SK-N-SH (cell line): ENCODE data around the gene PBRM1. TPM values are rescaled to one million over a fixed set of nuclear protein-coding genes. Genes with fewer than 3 reads are reported as not detected.

ENCODE experiments used
- CTCF ChIA-PET: fragments of 300-600, 350-600 bp; formaldehyde crosslinking; extraction: SDS; loops from one replicate; lab custom pipeline; 2021; lab: Yijun Ruan, JAX
- POLR2A ChIA-PET: fragments of 350-600 bp; sonication (Branson Sonifier 250); formaldehyde crosslinking; extraction: SDS; loops from one replicate; lab custom pipeline; 2020; ENCODE audit warnings: antibody characterized with exemption, inconsistent platforms; lab: Yijun Ruan, JAX
- DNase-seq: peaks from one replicate; pipeline ENCODE4 v3.0.0; 2012
- H2AFZ ChIP-seq: fragments of 200-600 bp; sonication (generic); 2 replicates; pipeline ENCODE4 v1.8.1; 2016; ENCODE audit warnings: antibody characterized with exemption, mild to moderate bottlenecking, low read depth
- H3F3A ChIP-seq: fragments of 200-600 bp; sonication (generic); replicated peaks from 2 replicates; pipeline ENCODE3; 2016; ENCODE audit warnings: antibody characterized with exemption, mild to moderate bottlenecking; ENCODE audit not compliant: insufficient read depth
- H3K27ac ChIP-seq, 2 experiments: fragments of 200-500 bp in 1 of 2; fragments of 200-600 bp in 1 of 2; sonication (Bioruptor generic) in 1 of 2; sonication (generic), shearing (Covaris generic) in 1 of 2; 2 replicates each; pipeline versions ENCODE4 v1.5.1 to v1.6.1; 2014 to 2016; ENCODE audit warnings: low read depth in 2 of 2, inconsistent platforms in 1 of 2, low read length in 1 of 2, mild to moderate bottlenecking in 1 of 2, mixed read lengths in 1 of 2
- H3K27me3 ChIP-seq: fragments of 200-600 bp; sonication (generic), shearing (Covaris generic); 2 replicates; pipeline ENCODE4 v1.6.1; 2016; ENCODE audit warnings: mixed run types; ENCODE audit not compliant: insufficient read depth
- H3K36me3 ChIP-seq, 2 experiments: fragments of 200-500 bp in 1 of 2; fragments of 200-600 bp in 1 of 2; sonication (Bioruptor generic) in 1 of 2; sonication (generic) in 1 of 2; replicated peaks in 1 of 2; 2 replicates each; pipeline versions ENCODE3 to v1.5.1; 2014 to 2016; ENCODE audit warnings: low read length in 1 of 2, mild to moderate bottlenecking in 1 of 2; ENCODE audit not compliant: insufficient read depth in 2 of 2, control insufficient read depth in 1 of 2
- H3K4me1 ChIP-seq, 2 experiments: fragments of 200-500 bp in 1 of 2; fragments of 200-600 bp in 1 of 2; sonication (Bioruptor generic) in 1 of 2; sonication (generic), shearing (Covaris generic) in 1 of 2; 2 replicates each; pipeline versions ENCODE4 v1.5.1 to v1.6.1; 2014 to 2016; ENCODE audit warnings: low read depth in 1 of 2, low read length in 1 of 2, mixed run types in 1 of 2; ENCODE audit not compliant: insufficient read depth in 2 of 2, control insufficient read depth in 1 of 2
- H3K4me2 ChIP-seq: fragments of 200-600 bp; sonication (generic), shearing (Covaris generic); 2 replicates; pipeline ENCODE4 v1.6.1; 2017; ENCODE audit warnings: mixed run types
- H3K4me3 ChIP-seq, 2 experiments: fragments of 200-500 bp in 1 of 2; fragments of 200-600 bp in 1 of 2; sonication (Bioruptor generic) in 1 of 2; sonication (generic), shearing (Covaris generic) in 1 of 2; 2 replicates each; pipeline versions ENCODE4 v1.5.1 to v1.8.1; 2014 to 2016; ENCODE audit warnings: low read depth in 2 of 2, inconsistent platforms in 1 of 2, low read length in 1 of 2, mild to moderate bottlenecking in 1 of 2, mixed read lengths in 1 of 2, moderate library complexity in 1 of 2
- H3K79me2 ChIP-seq: fragments of 200-600 bp; sonication (generic); 2 replicates; pipeline ENCODE4 v1.8.1; 2017; ENCODE audit warnings: mild to moderate bottlenecking; ENCODE audit not compliant: insufficient read depth
- H3K9ac ChIP-seq: fragments of 200-600 bp; sonication (generic); 2 replicates; pipeline ENCODE4 v1.6.1; 2017; ENCODE audit warnings: mixed run types
- H3K9me2 ChIP-seq: fragments of 200-600 bp; sonication (generic); 2 replicates; pipeline ENCODE4 v1.6.1; 2017; ENCODE audit warnings: mixed run types
- H3K9me3 ChIP-seq: fragments of 200-600 bp; sonication (generic); 2 replicates; pipeline ENCODE4 v1.6.1; 2017; ENCODE audit warnings: mixed run types, mild to moderate bottlenecking, moderate library complexity
- H4K20me1 ChIP-seq: fragments of 200-600 bp; sonication (generic); 2 replicates; pipeline ENCODE4 v1.6.1; 2017; ENCODE audit warnings: mild to moderate bottlenecking, mixed run types; ENCODE audit not compliant: insufficient read depth
- CHD2 ChIP-seq: fragments of 150-350 bp; IDR thresholded peaks from 2 replicates; pipeline ENCODE4 v1.6.1; 2018; ENCODE audit warnings: low read length; ENCODE audit not compliant: partially characterized antibody
- CTCF ChIP-seq: fragments of 200-600 bp; sonication (generic); IDR thresholded peaks from 2 replicates; pipeline ENCODE4 v1.6.1; 2017; ENCODE audit warnings: antibody characterized with exemption, mild to moderate bottlenecking, moderate library complexity
- FOSL2 ChIP-seq: IDR thresholded peaks from 2 replicates; pipeline ENCODE4 v1.4.0; 2012; ENCODE audit warnings: low read depth, mild to moderate bottlenecking, moderate library complexity, borderline replicate concordance
- FOXJ3 ChIP-seq: sonication (generic); formaldehyde crosslinking; IDR thresholded peaks from 2 replicates; pipeline ENCODE4 v1.5.1; 2020; ENCODE audit warnings: mild to moderate bottlenecking, missing genetic modification reagents
- FOXM1 ChIP-seq: IDR thresholded peaks from 2 replicates; pipeline ENCODE4 v1.4.0; 2012; ENCODE audit warnings: low read depth, mild to moderate bottlenecking
- JUND ChIP-seq: IDR thresholded peaks from 2 replicates; pipeline ENCODE4 v1.4.0; 2012
- NFIC ChIP-seq: IDR thresholded peaks from 2 replicates; pipeline ENCODE4 v1.4.0; 2012; ENCODE audit warnings: borderline replicate concordance
- REST ChIP-seq: IDR thresholded peaks from 2 replicates; pipeline ENCODE4 v1.6.1; 2012; ENCODE audit warnings: mild to moderate bottlenecking, low read depth, low read length, moderate library complexity
- RFX5 ChIP-seq: IDR thresholded peaks from 2 replicates; pipeline ENCODE4 v1.6.1; 2012; ENCODE audit warnings: mild to moderate bottlenecking, improper control_type of control experiment, low read length
- SIN3A ChIP-seq: IDR thresholded peaks from 2 replicates; pipeline ENCODE4 v1.6.1; 2012; ENCODE audit warnings: low read depth, mild to moderate bottlenecking, low read length, moderate library complexity, borderline replicate concordance
- USF1 ChIP-seq: IDR thresholded peaks from 2 replicates; pipeline ENCODE4 v1.4.0; 2012; ENCODE audit warnings: low read depth, borderline replicate concordance
- WGBS: methylation state at CpG from one replicate; pipeline ENCODE4 v1.1.6; 2017; ENCODE audit warnings: low lambda C conversion rate; 5-methylcytosine and 5-hydroxymethylcytosine counted together
- polyA plus RNA-seq, 3 experiments: library from polyadenylated mRNA; depleted of rRNA; stranded (reverse); fragments of >200 nt; gene quantifications; 2 replicates each; pipeline ENCODE4 v1.2.3, GENCODE V29; 2012

PBRM1 gene
- polyA plus RNA-seq, 1 of the 3 experiments (the other 2 are of a cell fraction), result 14.3 TPM

- DNase-seq, result no peak
- Histone ChIP-seq H3K4me3 (no peak overlapping the region), H3K9ac (no peak overlapping the region), H3K27me3 (no peaks in the 10 kb centered on the region), H4K20me1 (no peaks in the 10 kb centered on the region), H3K9me2 (no peaks in the 10 kb centered on the region), H3K36me3 (peaks cover 60 to 92% of the 10 kb centered on the region in 2 experiments), H3K4me2 (no peak overlapping the region), H3K27ac (peak overlapping the region; percentile 7 to 51; a peak in 2 of 4 replicates), H3K9me3 (no peaks in the 10 kb centered on the region), H3K4me1 (peaks cover 0 to 4% of the 10 kb centered on the region in 2 experiments; a peak in 2 of 4 replicates), H3K79me2 (peaks cover 23% of the 10 kb centered on the region; the same call in 1 of the 2 replicates), H2AFZ (no peak overlapping the region), H3F3A (peaks cover 7% of the 10 kb centered on the region)
- CTCF ChIA-PET, result interaction anchor here (1.3 kb wide), 1 partner anchor 134 kb away, joined by 4 read pairs; no protein-coding TSS in a partner anchor
- POLR2A ChIA-PET, result no interaction called here
- 85% methylated on average over 5 of the region's 5 CpGs for WGBS
- no peak for TF ChIP-seq SIN3A
- TF ChIP-seq FOXM1, result no peak
- peak; percentile 57 for TF ChIP-seq FOSL2
- no peak for TF ChIP-seq FOXJ3 (CRISPR knock-in tag)
- TF ChIP-seq CTCF, result no peak
- peak; percentile 38; the same call in 1 of the 2 replicates for TF ChIP-seq NFIC
- no peak for TF ChIP-seq USF1
- TF ChIP-seq JUND, result peak; percentile 43; the same call in 1 of the 2 replicates
- TF ChIP-seq CHD2, result no peak
- no peak for TF ChIP-seq RFX5
- TF ChIP-seq REST, result no peak
Observed at GRCh38 chr3:52606373-52607085, 79.2 kb downstream of the PBRM1 start.
